HFFc6 (cell line): ENCODE data around the gene PNPLA2. TPM values are rescaled to one million over a fixed set of nuclear protein-coding genes. Genes with fewer than 3 reads are reported as not detected.

Experiments used
- DNase-seq: peaks from one replicate; pipeline ENCODE4 v3.0.0-alpha.2; 2018
- H3K27ac Mint-ChIP-seq: 2 replicates; pipeline ENCODE4 v1.8.0; 2020; ENCODE audit warnings: mild to moderate bottlenecking, mixed read lengths
- H3K27me3 Mint-ChIP-seq: 2 replicates; pipeline ENCODE4 v1.8.0; 2021; ENCODE audit warnings: mild to moderate bottlenecking, moderate library complexity, mixed read lengths; ENCODE audit not compliant: insufficient read depth
- H3K36me3 Mint-ChIP-seq: 2 replicates; pipeline ENCODE4 v1.8.0; 2021; ENCODE audit warnings: low read depth, mixed read lengths
- H3K4me1 Mint-ChIP-seq: 2 replicates; pipeline ENCODE4 v1.8.0; 2020; ENCODE audit warnings: low read depth, mixed read lengths
- H3K4me3 Mint-ChIP-seq: 2 replicates; pipeline ENCODE4 v1.8.0; 2020; ENCODE audit warnings: mild to moderate bottlenecking, moderate library complexity, mixed read lengths
- H3K9me3 Mint-ChIP-seq: 2 replicates; pipeline ENCODE4 v1.8.0; 2020; ENCODE audit warnings: mild to moderate bottlenecking, mixed read lengths
- total RNA-seq, 6 experiments: library from RNA; stranded (reverse); fragmentation: NEBNext Ultra II Directional; extraction: Animal tissue kit (Norgen Biotek cat#: 25700); gene quantifications; 2 replicates in 1 of 6; 3 replicates in 5 of 6; pipeline ENCODE4 v1.2.3, GENCODE V29; 2021
- TF ChIP-seq, protein P1 (sequence below): fragments of 200-600 bp; sonication (generic); IDR thresholded peaks from 2 replicates; pipeline ENCODE4 v1.5.0; 2021; ENCODE audit warnings: antibody characterized with exemption, mild to moderate bottlenecking

PNPLA2 gene
- total RNA-seq, 6 experiments from 2014 or later, result 103 to 148 (median 130) TPM

DNA sequence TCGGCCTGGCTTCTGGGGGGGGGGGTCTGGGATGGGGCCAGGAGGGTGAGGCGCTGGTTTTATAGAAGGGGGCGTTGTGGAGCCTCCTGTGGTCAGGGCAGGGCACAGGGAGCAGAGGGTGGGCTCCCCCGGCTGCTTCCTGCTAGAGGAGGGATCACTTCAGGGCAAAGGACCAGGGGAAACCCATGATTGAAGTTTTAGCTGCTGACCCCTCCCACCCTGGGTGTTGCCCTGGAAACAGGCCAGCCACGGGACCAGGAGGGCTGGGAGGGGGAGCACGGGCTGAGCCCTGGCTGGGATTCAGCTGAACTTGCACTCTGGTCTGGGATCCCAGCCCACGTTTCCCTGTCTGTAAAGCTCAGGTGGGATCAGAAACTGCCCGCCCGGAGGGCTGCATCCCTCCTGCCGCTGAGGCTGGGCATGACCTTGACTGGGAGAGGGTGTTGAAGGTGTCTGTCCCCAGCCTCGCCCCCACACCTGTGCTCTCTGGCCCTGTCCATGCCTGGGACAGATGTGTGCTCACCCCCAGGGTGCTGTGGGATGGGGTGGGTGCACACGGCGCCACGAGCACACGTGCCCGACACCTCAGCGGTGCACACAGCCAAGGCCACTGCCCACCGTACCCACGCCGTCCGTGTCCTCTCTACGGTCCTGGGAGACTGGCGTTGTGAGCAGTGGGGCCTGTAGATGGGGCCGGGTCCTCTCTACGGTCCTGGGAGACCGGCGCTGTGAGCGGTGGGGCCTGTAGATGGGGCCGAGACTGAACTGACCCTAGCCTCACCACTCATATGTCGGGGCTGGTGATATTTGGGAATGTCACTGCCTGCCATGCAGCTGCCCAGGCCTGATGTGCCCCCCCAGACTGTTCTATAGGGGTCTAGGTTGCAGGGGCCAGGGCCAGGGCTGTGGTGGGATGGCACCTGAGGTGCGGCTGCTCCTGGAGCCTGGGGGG lies 26.3 kb downstream of the PNPLA2 start:
- Mint-ChIP-seq H3K27me3 (peaks cover 28% of the 10 kb centered on the region), H3K9me3 (0 out of 2 replicates have a peak, but pooled peaks cover 8% of the 10 kb centered on the region), H3K4me3 (peak overlapping the region; percentile 90), H3K36me3 (peaks cover 16% of the 10 kb centered on the region), H3K4me1 (peaks cover 38% of the 10 kb centered on the region), H3K27ac (peak overlapping the region; percentile 97)
- peak; percentile 77 for DNase-seq
- TF ChIP-seq, protein P1, sequence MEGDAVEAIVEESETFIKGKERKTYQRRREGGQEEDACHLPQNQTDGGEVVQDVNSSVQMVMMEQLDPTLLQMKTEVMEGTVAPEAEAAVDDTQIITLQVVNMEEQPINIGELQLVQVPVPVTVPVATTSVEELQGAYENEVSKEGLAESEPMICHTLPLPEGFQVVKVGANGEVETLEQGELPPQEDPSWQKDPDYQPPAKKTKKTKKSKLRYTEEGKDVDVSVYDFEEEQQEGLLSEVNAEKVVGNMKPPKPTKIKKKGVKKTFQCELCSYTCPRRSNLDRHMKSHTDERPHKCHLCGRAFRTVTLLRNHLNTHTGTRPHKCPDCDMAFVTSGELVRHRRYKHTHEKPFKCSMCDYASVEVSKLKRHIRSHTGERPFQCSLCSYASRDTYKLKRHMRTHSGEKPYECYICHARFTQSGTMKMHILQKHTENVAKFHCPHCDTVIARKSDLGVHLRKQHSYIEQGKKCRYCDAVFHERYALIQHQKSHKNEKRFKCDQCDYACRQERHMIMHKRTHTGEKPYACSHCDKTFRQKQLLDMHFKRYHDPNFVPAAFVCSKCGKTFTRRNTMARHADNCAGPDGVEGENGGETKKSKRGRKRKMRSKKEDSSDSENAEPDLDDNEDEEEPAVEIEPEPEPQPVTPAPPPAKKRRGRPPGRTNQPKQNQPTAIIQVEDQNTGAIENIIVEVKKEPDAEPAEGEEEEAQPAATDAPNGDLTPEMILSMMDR, result peak; percentile 53

DNA sequence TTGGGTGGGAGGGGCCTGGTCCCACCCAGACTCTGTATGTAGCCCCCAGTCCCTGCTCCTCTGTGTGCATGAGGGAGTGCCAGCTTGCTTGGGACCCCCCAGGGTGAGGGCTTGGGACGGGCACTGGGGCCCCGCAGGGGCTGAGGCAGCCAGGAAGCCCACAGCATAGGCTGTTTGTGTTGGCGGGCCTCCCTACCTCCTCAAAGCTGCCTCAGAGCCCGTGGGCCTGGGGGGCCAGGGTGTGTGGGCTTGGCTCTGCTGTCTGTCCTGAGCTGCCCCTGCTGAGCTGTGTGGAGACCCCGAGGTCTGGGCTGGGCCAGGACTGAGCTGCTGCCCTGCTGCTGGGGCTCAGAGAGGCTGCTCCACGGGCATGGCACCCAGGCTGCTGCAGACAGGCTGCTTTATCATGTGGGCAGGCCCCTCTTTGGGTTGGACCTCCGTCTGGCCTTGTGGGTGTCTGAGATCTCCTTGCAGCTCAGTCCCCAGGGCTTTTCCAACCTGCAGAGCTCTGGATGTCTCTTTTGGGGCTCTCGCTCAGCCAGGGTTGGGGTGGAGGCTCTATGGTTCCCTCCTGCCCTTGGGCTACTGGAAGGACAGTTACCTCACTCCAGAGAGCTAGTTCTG lies 27.3 kb downstream of the PNPLA2 start:
- peak overlapping the region; percentile 90 for H3K4me3 Mint-ChIP-seq
- H3K27ac Mint-ChIP-seq, result peak overlapping the region; percentile 97

DNA sequence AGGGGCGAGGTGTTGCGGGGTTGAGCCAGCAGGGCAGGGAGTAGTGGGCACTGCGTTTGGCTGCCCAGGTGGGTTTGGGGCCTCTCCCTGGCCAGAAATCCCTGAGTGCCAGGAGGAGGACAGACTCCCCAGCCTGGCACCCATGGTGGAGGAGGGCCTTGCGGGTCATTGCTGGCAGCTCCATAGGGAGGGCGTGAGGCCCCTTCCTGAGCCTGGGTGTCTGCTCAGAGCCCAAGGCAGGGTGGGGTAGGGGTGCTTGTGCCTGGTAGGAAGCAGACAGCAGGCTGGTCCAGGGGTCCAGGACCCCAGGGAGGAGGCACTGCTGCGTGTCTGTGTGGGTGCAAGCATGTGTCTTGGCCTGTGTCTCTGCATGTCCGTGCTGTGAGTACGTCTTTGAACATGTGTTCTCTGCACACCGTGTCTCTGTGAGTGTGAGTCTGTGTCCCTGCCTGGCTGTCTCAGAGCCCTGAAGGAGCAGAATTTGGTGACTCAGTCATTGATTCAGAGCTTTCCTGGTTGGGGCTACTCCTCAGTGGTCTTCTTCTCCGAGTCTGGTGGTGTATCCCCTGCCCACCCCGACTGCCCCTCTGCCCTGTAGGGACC lies 27.9 kb downstream of the PNPLA2 start:
- peak overlapping the region; percentile 97 for H3K27ac Mint-ChIP-seq

More for the DNA sequence above, 27.3 kb downstream of the PNPLA2 start:
- peaks cover 5% of the 10 kb centered on the region for H3K36me3 Mint-ChIP-seq
- peaks cover 19% of the 10 kb centered on the region for H3K27me3 Mint-ChIP-seq
- 0 out of 2 replicates have a peak, but pooled peaks cover 5% of the 10 kb centered on the region for H3K9me3 Mint-ChIP-seq
- no peak for DNase-seq
- TF ChIP-seq, protein P1, result no peak
- H3K4me1 Mint-ChIP-seq, result peaks cover 28% of the 10 kb centered on the region

DNA sequence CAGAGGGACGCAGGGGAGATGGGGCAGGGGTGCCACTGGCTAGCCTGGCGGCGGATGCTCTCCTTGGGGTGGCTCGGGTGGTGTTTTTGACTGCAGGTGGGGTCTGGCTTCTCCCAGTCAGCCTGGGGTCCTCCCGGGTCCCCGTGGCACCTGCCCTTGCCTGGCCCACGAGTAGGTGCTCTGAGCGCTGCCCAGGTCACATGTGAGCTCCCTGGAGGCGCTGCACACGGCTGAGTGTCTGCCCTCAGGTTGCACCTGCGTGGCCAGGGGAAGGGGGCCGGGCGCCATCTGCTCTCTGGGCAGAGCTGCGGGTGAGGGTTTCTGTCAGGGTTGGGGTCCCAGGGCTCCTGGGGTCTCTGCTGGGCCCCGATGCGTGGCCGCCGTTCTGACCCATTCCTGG lies 29.2 kb downstream of the PNPLA2 start:
- Mint-ChIP-seq H3K27me3 (peaks cover 11% of the 10 kb centered on the region), H3K4me3 (no peak overlapping the region), H3K36me3 (no peaks in the 10 kb centered on the region), H3K9me3 (no peaks in the 10 kb centered on the region), H3K4me1 (peaks cover 25% of the 10 kb centered on the region), H3K27ac (no peak overlapping the region)
- DNase-seq, result no peak
- TF ChIP-seq, protein P1, result no peak

More for the DNA sequence above, 27.9 kb downstream of the PNPLA2 start:
- Mint-ChIP-seq H3K9me3 (no peaks in the 10 kb centered on the region), H3K4me3 (peak overlapping the region; percentile 90), H3K4me1 (peaks cover 25% of the 10 kb centered on the region), H3K27me3 (peaks cover 14% of the 10 kb centered on the region), H3K36me3 (no peaks in the 10 kb centered on the region)
- peak; percentile 73 for DNase-seq
- TF ChIP-seq, protein P1, result no peak

DNA sequence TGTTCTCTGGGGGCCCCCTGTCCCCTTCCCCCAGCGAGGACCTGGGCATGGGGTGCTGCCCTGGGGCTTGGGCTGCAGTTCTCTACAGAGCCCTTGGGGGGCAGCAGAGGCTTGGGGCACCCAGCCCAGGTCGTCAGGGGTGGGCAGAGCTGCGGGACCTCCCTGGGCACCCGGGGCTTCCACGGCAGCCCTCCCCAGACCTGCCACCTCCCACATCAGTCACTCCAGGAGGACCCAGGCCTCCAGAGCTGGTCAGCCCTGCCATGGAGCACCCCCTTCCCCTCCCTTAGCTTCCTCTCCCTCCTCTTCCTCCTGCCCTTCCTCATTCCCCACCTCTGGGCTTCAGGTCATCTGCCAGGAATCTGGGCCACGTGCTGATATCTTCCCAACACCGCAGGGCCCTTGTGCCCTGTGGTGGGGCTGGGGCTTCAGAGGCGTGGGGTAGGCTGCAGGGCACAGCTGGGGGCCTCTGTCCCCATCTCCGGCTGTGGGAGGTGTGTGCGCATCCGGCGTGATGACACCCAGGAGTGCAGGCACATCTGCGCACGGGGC lies 29.7 kb downstream of the PNPLA2 start:
- Mint-ChIP-seq H3K27ac (no peak overlapping the region), H3K27me3 (peaks cover 9% of the 10 kb centered on the region), H3K36me3 (no peaks in the 10 kb centered on the region), H3K9me3 (no peaks in the 10 kb centered on the region), H3K4me3 (no peak overlapping the region), H3K4me1 (peaks cover 25% of the 10 kb centered on the region)
- no peak for DNase-seq
- TF ChIP-seq, protein P1, result peak; percentile 94
